ENCODE data around the gene TCEA2. TPM values are rescaled to one million over a fixed set of nuclear protein-coding genes. Genes with fewer than 3 reads are reported as not detected.

The TCEA2 gene
- total and polyA plus RNA-seq, 9 of the 15 experiments (the other 6 are each of a cell fraction or from before 2014, with no cell fraction given): 1.4 to 28.7 (median 5.4) TPM

DNA sequence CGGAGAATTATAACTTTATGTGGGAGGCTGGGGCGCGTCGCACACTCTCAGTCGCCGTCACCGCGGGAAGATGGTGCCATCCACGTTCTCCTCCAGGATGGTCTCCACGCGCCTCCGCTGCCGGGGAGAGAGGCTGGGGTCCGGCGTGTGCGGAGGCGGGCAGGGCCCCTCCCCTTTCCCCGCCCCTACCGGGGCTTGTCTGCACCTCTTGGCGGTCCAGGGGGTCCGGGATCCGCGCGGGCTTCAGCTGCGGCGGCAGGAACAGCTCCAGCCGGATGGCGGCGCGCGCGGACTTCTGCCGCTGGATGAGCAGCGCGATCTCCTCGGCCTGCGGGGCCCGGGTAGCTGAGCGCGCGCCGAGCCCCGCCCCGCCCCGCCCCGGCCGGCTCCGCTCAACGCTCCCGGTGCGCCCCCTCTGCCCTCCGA, 20.4 kb downstream of the TCEA2 start (continued):
- TF ChIP-seq, protein P1, sequence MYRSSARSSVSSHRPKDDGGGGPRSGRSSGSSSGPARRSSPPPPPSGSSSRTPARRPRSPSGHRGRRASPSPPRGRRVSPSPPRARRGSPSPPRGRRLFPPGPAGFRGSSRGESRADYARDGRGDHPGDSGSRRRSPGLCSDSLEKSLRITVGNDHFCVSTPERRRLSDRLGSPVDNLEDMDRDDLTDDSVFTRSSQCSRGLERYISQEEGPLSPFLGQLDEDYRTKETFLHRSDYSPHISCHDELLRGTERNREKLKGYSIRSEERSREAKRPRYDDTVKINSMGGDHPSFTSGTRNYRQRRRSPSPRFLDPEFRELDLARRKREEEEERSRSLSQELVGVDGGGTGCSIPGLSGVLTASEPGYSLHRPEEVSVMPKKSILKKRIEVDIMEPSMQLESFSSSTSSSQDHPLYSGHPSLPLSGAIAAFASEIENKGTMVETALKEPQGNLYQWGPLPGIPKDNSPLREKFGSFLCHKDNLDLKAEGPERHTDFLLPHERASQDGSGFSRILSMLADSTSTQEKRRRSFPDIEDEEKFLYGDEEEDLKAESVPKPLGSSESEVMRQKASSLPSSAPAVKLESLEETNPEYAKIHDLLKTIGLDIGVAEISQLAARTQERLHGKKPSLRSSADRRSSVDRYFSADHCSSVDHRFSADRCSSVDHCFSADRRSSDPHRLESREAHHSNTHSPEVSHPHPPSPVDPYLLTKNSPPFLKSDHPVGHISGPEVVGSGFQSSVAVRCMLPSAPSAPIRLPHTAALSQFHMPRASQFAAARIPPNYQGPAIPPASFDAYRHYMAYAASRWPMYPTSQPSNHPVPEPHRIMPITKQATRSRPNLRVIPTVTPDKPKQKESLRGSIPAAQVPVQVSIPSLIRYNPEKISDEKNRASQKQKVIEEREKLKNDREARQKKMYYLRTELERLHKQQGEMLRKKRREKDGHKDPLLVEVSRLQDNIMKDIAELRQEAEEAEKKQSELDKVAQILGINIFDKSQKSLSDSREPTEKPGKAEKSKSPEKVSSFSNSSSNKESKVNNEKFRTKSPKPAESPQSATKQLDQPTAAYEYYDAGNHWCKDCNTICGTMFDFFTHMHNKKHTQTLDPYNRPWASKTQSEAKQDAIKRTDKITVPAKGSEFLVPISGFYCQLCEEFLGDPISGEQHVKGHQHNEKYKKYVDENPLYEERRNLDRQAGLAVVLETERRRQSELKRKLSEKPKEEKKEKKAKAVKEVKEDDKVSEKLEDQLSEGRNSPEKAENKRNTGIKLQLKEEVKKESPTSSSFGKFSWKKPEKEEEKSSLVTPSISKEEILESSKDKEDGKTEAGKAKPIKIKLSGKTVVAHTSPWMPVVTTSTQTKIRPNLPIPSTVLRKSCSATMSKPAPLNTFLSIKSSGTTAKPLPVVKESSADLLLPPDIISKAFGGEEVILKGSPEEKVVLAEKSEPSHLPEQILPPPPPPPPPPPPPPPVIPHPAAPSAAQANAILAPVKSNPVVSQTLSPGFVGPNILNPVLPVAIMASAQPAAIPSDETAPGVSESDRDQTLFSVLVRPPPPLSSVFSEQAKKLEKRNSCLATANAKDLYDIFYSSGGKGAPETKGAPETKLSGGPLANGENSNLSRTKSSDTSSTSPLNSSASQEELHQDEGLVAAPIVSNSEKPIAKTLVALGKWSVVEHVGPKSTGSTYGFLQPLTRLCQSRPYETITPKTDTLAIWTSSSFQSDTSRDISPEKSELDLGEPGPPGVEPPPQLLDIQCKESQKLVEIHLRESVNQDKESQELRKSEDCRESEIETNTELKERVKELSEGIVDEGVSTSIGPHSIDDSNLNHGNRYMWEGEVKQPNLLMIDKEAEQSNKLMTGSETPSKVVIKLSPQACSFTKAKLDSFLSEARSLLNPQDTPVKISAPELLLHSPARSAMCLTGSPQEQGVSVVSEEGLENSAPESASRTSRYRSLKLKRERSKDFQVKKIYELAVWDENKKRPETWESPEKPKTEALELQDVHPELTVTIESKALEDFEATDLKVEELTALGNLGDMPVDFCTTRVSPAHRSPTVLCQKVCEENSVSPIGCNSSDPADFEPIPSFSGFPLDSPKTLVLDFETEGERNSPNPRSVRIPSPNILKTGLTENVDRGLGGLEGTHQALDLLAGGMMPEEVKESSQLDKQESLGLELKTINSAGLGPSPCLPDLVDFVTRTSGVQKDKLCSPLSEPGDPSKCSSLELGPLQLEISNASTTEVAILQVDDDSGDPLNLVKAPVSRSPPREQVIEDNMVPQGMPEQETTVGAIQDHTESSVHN (IDR thresholded peaks at IDR 0.05; ENCODE audit: borderline replicate concordance in 1 of 2, low read depth in 1 of 2): no peak
- no peak for TF ChIP-seq TBL1XR1 (IDR thresholded peaks at IDR 0.05; ENCODE audit: low read length in 2 of 2)
- TF ChIP-seq ZNF224 (CRISPR knock-in tag; IDR thresholded peaks at IDR 0.05): no peak
